GM19328 (cell line): ENCODE data around the gene FAM135A.
"Not testable (repeated sequence)": the region's sequence is repeated elsewhere in the genome, so short reads cannot be mapped to it uniquely, and the experiment has no call there.

Experiments used
- ATAC-seq: cut with Tn5 transposase; IDR thresholded peaks from one replicate; pipeline ENCODE4 v1.9.1; 2021; ENCODE audit warnings: mild to moderate bottlenecking, moderate library complexity; ENCODE audit not compliant: unreplicated experiment

The FAM135A gene

GRCh38 chr6:70607371-70607770, 194.1 kb downstream of the FAM135A start:
- ATAC-seq, result not testable (repeated sequence)

GRCh38 chr6:70609181-70609580, 195.9 kb downstream of the FAM135A start:
- not testable (repeated sequence) for ATAC-seq
